Thymus (tissue), 14 donors: ENCODE measurements around the gene NOCT. TPM values are rescaled to one million over a fixed set of nuclear protein-coding genes. Genes with fewer than 3 reads are reported as not detected.
A peak's percentile ranks its signal among the peaks of the same experiment; 100 is the strongest.

ENCODE experiments used
- DNase-seq, 9 donors: peaks; one replicate each; pipeline ENCODE4 v3.0.0-alpha.2; 2013; ENCODE audit warnings: low spot score in 9 of 9, low read depth in 6 of 9, missing footprints in 1 of 9
- H3K27ac ChIP-seq, 2 donors: one replicate each; pipeline ENCODE4 v1.5.1; 2013; ENCODE audit warnings: control low read depth in 1 of 2, low read depth in 1 of 2, low read length in 1 of 2, mild to moderate bottlenecking in 1 of 2, moderate library complexity in 1 of 2
- H3K27me3 ChIP-seq, 2 donors: one replicate each; pipeline ENCODE4 v1.5.1; 2013; ENCODE audit warnings: low read length in 1 of 2; ENCODE audit not compliant: control insufficient read depth in 2 of 2, insufficient read depth in 1 of 2
- H3K36me3 ChIP-seq, 2 donors: one replicate each; pipeline ENCODE4 v1.5.1; 2013; ENCODE audit warnings: low read length in 1 of 2, mild to moderate bottlenecking in 1 of 2, moderate library complexity in 1 of 2; ENCODE audit not compliant: control insufficient read depth in 2 of 2, insufficient read depth in 2 of 2
- H3K4me1 ChIP-seq, 2 donors: one replicate each; pipeline ENCODE4 v1.5.1; 2013; ENCODE audit warnings: low read length in 2 of 2; ENCODE audit not compliant: control insufficient read depth in 2 of 2, insufficient read depth in 2 of 2
- H3K4me3 ChIP-seq, 2 donors: one replicate each; pipeline ENCODE4 v1.5.1; 2013; ENCODE audit warnings: low read length in 2 of 2, control low read depth in 1 of 2, mild to moderate bottlenecking in 1 of 2
- H3K9me3 ChIP-seq, 2 donors: one replicate each; pipeline ENCODE4 v1.5.1; 2013; ENCODE audit warnings: low read length in 1 of 2, mild to moderate bottlenecking in 1 of 2; ENCODE audit not compliant: control insufficient read depth in 2 of 2, insufficient read depth in 1 of 2
- WGBS: extraction: QIAGEN DNeasy Blood & Tissue Kit; methylation state at CpG from one replicate; pipeline ENCODE4 v1.1.7; 2013; 5-methylcytosine and 5-hydroxymethylcytosine counted together
- long read RNA-seq, 10 donors: transcript quantifications; one replicate each; lab custom pipeline, GENCODE V29; 2026
- polyA plus RNA-seq: library from polyadenylated mRNA; stranded (reverse); fragments of 200-250 nt; gene quantifications from one replicate; pipeline ENCODE4 v1.2.3, GENCODE V29; 2013
- total RNA-seq: library from RNA; stranded (reverse); fragments of 120-200 nt; gene quantifications from one replicate; pipeline ENCODE4 v1.2.4, GENCODE V29; 2013
- donor health status: healthy.

NOCT gene
- total RNA-seq, result 5.5 TPM
- 3.7 TPM for polyA plus RNA-seq
- long read RNA-seq, donor 1, partial matches to known transcripts, result 0 of 1 reads
- long read RNA-seq, donor 1, other reads (novel, unspliced or antisense), result 0 of 1 reads
- long read RNA-seq, donor 2, result 0 reads
- long read RNA-seq, donor 3, partial matches to known transcripts, result 27 of 42 reads
- long read RNA-seq, donor 3, other reads (novel, unspliced or antisense), result 13 of 42 reads
- long read RNA-seq, donor 4, result 0 reads
- long read RNA-seq, donor 5, partial matches to known transcripts, result 0 of 2 reads
- long read RNA-seq, donor 5, other reads (novel, unspliced or antisense), result 0 of 2 reads
- long read RNA-seq, donor 6, partial matches to known transcripts, result 22 of 33 reads
- long read RNA-seq, donor 6, other reads (novel, unspliced or antisense), result 11 of 33 reads
- long read RNA-seq, donor 7, partial matches to known transcripts, result 0 of 1 reads
- long read RNA-seq, donor 7, other reads (novel, unspliced or antisense), result 0 of 1 reads
- long read RNA-seq, donor 8, partial matches to known transcripts, result 0 of 4 reads
- long read RNA-seq, donor 8, other reads (novel, unspliced or antisense), result 0 of 4 reads
- long read RNA-seq, donor 9, partial matches to known transcripts, result 20 of 26 reads
- long read RNA-seq, donor 9, other reads (novel, unspliced or antisense), result 6 of 26 reads
- long read RNA-seq, donor 10, result 0 reads

DNA sequence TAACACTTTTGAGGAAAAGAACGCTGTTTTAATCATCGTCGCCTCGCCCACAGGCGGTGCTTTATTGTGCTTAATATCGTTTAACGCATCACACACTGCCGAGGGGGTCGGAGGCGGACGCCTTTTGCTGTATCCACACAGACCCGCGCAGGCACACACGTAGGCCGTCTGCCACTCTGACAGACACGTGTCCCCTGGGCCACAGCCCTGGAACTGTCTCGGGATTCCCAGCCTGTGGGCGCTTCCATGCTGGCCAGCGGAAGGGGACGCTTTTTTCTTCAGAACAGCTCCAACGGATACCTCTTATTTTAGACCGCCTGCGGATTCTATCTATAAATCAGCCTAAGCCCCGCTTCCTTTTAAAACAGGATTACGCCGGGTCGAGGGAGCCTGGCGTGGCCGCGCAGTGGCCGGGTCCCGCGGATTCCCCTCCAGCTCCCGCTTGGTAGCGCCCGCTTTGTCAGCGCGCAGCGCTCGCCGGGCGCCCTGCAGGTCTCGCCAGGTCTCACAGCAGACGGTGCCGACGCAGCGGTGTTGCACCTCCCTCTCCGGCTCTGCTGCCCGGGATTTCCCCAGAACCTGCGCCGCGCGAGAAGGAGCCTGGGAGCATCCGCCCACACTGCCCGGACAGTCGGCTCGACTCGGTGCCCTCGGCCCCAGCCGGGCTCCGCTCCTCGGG lies at the start of gene NOCT:
Gene NOCT (plus strand): TSS at position 513 of the 679 bp plus-strand sequence. CDS start 201 bp downstream, outside the sequence.
- under 1% methylated on average over 62 of the region's 62 CpGs for WGBS
- peak; percentile 51 to 90 (median 73) for DNase-seq
- Histone ChIP-seq H3K4me1 (peaks cover 5 to 17% of the 10 kb centered on the region in 2 donors), H3K4me3 (peak within 1 kb of the TSS; percentile 62 to 84), H3K27me3 (no peaks in the 10 kb centered on the region), H3K9me3 (no peaks in the 10 kb centered on the region), H3K36me3 (no peaks in the 10 kb centered on the region), H3K27ac (peak within 1 kb of the TSS; percentile 60 to 88)

DNA sequence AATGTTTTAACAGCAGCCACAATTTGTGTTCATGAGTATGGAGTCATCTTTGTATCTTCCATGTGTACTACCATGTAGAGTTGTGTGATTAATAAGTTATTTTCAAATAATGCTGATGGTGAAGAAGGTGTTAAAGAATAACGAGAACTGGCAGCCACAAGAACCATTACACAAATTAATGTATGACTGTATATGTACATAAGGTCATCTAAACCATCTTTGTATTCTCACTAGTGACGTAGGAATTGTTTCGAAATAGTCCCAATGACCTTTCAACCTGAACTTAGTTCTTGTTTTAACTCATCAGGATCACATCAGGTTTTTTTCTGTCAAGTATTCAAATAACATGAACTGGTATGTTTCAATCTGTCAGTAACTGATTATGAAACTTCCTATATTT lies 48.3 kb upstream of the NOCT start:
- no peaks in the 10 kb centered on the region for H3K36me3 ChIP-seq
- no peaks in the 10 kb centered on the region for H3K4me1 ChIP-seq
- no peak overlapping the region for H3K27ac ChIP-seq
- no peaks in the 10 kb centered on the region for H3K9me3 ChIP-seq
- no peak for DNase-seq
- H3K4me3 ChIP-seq, result no peak overlapping the region
- H3K27me3 ChIP-seq, result no peaks in the 10 kb centered on the region
- WGBS, result 94% methylated on average over 3 of the region's 3 CpGs

GRCh38 chr4:138972956-138973801 lies 42.4 kb upstream of the NOCT start:
- 94% methylated on average over 9 of the region's 9 CpGs for WGBS
- no peaks in the 10 kb centered on the region for H3K4me1 ChIP-seq
- no peaks in the 10 kb centered on the region for H3K9me3 ChIP-seq
- H3K27ac ChIP-seq, result no peak overlapping the region
- H3K36me3 ChIP-seq, result no peaks in the 10 kb centered on the region
- DNase-seq, result no peak
- no peaks in the 10 kb centered on the region for H3K27me3 ChIP-seq
- H3K4me3 ChIP-seq, result no peak overlapping the region

DNA sequence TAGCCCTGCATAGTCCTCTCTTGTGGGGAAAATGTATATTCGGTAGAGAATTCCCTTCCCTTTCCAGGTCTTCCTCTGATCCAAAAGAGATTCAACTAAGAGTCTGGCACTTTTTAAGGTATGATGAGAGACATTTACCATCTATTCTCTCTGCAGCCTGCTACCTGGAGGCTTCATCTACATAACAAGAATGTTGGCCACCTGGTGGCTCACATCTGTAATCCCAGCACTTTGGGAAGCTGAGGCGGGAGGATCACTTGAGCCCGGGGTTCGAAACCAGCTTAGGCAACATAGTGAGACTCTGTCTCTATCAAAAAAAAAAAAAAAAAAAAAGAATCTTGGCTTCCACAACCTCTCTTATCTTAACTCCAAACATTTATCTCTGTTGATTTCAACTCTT lies 40.4 kb upstream of the NOCT start:
- WGBS, result 99% methylated on average over 4 of the region's 4 CpGs
- Histone ChIP-seq H3K4me3 (no peak overlapping the region), H3K27me3 (no peaks in the 10 kb centered on the region), H3K27ac (no peak overlapping the region), H3K9me3 (no peaks in the 10 kb centered on the region), H3K36me3 (no peaks in the 10 kb centered on the region), H3K4me1 (no peaks in the 10 kb centered on the region)
- DNase-seq, result no peak

DNA sequence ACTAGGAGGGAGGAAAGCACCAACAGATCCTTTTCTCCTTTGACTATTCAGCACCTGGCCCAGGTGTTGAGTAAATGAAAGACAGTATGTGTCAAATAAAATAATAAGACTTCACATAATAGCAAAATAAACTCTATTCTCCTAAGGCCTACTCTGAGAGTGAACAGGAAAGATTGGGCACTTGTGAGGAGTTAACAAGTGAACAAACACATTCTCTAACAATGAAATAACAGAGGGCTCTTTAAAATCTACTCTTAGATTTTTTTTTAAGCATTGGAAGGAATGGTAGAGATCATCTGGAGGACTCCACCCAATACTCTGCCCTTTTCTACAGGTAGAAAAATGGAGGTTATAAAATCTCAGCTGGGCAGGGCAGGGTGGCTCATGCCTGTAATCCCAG lies 39.1 kb upstream of the NOCT start:
- Histone ChIP-seq H3K27me3 (no peaks in the 10 kb centered on the region), H3K9me3 (no peaks in the 10 kb centered on the region), H3K4me3 (no peak overlapping the region), H3K4me1 (no peaks in the 10 kb centered on the region), H3K36me3 (no peaks in the 10 kb centered on the region), H3K27ac (no peak overlapping the region)
- DNase-seq, result no peak

GRCh38 chr4:138977524-138977923 lies 38.1 kb upstream of the NOCT start:
- H3K27ac ChIP-seq, result no peak overlapping the region
- DNase-seq, result no peak
- WGBS, result 75% methylated on average over 6 of the region's 6 CpGs

GRCh38 chr4:138978028-138978585 lies 37.5 kb upstream of the NOCT start:
- no peaks in the 10 kb centered on the region for H3K9me3 ChIP-seq
- no peaks in the 10 kb centered on the region for H3K27me3 ChIP-seq
- no peak overlapping the region for H3K27ac ChIP-seq
- H3K36me3 ChIP-seq, result no peaks in the 10 kb centered on the region
- 96% methylated on average over 5 of the region's 5 CpGs for WGBS
- no peaks in the 10 kb centered on the region for H3K4me1 ChIP-seq
- no peak overlapping the region for H3K4me3 ChIP-seq
- no peak for DNase-seq

More at GRCh38 chr4:138977524-138977923, 38.1 kb upstream of the NOCT start:
- no peaks in the 10 kb centered on the region for H3K27me3 ChIP-seq
- no peak overlapping the region for H3K4me3 ChIP-seq
- H3K36me3 ChIP-seq, result no peaks in the 10 kb centered on the region
- no peaks in the 10 kb centered on the region for H3K4me1 ChIP-seq
- H3K9me3 ChIP-seq, result no peaks in the 10 kb centered on the region

DNA sequence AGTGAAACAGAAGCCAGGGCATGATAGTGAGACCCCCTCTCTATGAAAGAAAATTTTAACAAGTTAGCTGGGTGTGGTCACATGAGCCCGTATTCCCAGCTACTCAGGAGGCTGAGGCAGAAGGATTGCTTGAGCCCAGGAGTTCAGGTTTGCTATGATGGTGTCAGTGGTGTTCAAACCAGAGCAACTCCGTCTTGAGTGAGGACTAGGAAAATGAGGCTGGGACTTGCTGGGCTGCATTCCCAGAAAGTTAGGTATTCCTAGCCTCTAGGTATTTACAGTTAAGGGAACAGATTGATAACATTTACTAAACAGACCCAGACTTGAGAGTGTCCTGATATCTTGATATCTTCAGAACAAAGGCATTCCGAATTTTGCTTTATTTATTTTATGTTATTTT lies 37.0 kb upstream of the NOCT start:
- H3K4me3 ChIP-seq, result no peak overlapping the region
- 94% methylated on average over 3 of the region's 3 CpGs for WGBS
- no peaks in the 10 kb centered on the region for H3K36me3 ChIP-seq
- DNase-seq, result no peak
- no peaks in the 10 kb centered on the region for H3K4me1 ChIP-seq
- no peak overlapping the region for H3K27ac ChIP-seq
- H3K27me3 ChIP-seq, result no peaks in the 10 kb centered on the region
- H3K9me3 ChIP-seq, result no peaks in the 10 kb centered on the region
